OCI-LY1 (cell line): Measurements from ENCODE around the gene BGN.

Experiments
- CTCF ChIP-seq: fragments of 200-600 bp; sonication (generic), shearing (Covaris generic); IDR thresholded peaks from 2 replicates; pipeline ENCODE4 v1.5.1; 2017; ENCODE audit warnings: mild to moderate bottlenecking, antibody characterized with exemption, low read length, moderate library complexity, mixed read lengths
- EZH2 ChIP-seq: fragments of 200-600 bp; sonication (generic), shearing (Covaris generic); IDR thresholded peaks from 2 replicates; pipeline ENCODE4 v1.8.0; 2017; ENCODE audit warnings: borderline replicate concordance, mixed run types, mild to moderate bottlenecking, antibody characterized with exemption, low read length, moderate library complexity, mixed read lengths

DNA sequence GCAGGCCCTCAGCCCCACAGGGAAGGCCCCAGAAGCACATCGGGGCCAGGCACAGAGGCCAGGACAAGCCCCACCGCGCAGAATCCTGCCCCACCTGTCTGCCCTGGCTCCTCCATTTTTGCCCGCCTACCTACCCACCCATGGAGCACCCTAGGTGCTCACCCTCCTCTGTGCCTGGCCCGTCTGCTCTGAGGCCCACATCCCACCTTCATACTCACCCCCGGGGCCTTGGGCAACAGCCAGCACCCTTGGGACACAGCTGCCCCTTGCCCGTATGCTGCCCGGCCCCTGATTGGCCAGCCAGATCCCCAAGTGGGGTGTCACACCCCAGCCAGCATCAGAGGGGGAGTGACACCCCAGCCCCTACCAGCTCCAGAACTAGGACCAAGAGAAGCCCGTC, 38.1 kb upstream of the BGN start:
- TF ChIP-seq CTCF (no peak), EZH2 (no peak)
